GM18517 (cell line): ENCODE results near the gene RNF14.

Source experiments
- ATAC-seq: cut with Tn5 transposase; IDR thresholded peaks from one replicate; pipeline ENCODE4 v1.9.1; 2021; ENCODE audit warnings: mild to moderate bottlenecking, moderate library complexity; ENCODE audit not compliant: unreplicated experiment

Gene RNF14

GRCh38 chr5:141947316-141947715 is 21.6 kb upstream of the RNF14 start:
- ATAC-seq, result no peak

DNA sequence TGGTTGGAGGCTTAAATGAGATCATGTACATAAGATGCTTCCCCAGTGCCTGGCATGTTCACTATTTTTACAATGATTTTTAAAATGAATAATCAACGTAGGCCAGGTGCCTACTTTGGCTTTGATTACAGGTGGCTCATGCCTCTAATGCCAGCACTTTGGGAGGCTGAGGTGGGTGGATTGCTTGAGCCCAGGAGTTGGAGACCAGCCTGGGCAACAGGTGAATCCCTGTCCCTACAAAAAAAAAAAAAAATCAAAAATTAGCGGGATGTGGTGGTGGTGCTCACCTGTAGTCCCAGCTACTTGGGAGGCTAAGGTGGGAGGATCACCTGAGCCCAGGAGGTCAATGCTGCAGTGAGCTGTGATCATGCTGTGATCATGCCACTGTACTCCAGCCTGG is 20.1 kb upstream of the RNF14 start:
- ATAC-seq, result no peak

DNA sequence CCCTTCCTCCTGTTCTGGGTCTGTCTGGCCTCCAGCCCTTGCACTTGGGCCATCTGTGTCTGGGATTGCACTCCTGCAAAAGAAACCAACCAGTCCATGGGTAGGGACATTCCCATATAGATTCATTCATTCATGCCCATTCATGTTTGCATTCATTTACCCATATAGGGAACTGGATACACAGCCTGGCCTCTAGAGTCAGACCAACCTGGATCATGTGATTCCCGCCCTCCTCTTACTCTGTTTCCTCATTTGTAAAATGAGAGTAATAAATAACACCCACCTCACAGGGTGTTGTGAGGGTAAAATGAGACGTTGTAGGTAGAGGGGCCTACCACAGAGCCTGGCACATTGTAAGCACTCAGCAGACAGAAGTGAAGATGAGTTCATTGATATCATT is 19.4 kb upstream of the RNF14 start:
- no peak for ATAC-seq

- no peak for ATAC-seq
These were observed 18.5 kb upstream of the RNF14 start for GRCh38 chr5:141950207-141951005.

DNA sequence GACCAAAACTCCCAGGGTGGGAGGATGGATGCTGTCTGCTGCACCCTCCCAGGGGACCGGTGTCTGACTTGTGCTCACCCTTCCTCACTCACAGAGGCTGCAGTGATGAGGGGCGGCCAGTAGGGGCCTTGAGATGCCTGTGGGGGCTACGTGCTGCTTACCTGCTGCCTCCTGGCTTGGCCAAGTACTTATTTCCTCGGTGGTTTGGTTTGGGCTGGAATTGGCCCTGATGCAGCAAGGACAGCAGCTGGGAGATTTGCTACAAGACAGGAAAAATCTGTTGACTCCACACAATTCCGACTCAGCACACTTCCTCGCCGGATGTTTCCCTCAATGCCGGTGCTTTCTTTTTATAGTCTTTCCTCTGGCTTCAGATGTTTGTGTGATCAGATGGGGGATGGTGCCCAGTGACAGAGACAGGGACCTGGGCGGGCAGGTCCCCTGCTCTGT is 17.5 kb upstream of the RNF14 start:
- ATAC-seq, result peak; percentile 79

GRCh38 chr5:141952020-141952419 is 16.9 kb upstream of the RNF14 start:
- no peak for ATAC-seq

- ATAC-seq, result no peak
These were observed 14.7 kb upstream of the RNF14 start for GRCh38 chr5:141954194-141954593.

- no peak for ATAC-seq
These were observed 11.4 kb upstream of the RNF14 start for GRCh38 chr5:141957367-141957996.

DNA sequence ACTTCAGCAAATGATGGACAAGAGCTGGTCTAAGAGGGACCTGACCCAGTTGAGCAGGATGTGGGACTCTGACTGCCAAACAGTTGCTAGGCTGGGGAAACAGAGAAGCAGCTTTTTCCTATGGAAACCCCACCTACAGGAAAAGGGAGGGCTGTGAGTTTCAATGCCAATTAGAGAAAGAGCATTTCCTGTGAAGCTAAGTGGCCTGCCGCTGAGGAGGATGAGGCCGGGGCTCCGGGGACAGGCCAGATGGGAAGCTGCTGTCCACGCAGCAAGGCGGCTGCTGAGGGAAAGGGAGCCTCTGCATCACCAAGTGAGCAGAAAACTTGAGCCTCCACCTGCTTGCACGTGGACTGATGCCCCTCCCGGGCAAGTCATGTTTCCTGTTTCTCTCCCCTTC is 10.8 kb upstream of the RNF14 start, which contains the start of gene PCDH12:
Gene PCDH12, minus strand, starts transcription at position 90 of the 400 bp plus-strand sequence. CDS start 351 bp downstream, outside the sequence.
- no peak for ATAC-seq

DNA sequence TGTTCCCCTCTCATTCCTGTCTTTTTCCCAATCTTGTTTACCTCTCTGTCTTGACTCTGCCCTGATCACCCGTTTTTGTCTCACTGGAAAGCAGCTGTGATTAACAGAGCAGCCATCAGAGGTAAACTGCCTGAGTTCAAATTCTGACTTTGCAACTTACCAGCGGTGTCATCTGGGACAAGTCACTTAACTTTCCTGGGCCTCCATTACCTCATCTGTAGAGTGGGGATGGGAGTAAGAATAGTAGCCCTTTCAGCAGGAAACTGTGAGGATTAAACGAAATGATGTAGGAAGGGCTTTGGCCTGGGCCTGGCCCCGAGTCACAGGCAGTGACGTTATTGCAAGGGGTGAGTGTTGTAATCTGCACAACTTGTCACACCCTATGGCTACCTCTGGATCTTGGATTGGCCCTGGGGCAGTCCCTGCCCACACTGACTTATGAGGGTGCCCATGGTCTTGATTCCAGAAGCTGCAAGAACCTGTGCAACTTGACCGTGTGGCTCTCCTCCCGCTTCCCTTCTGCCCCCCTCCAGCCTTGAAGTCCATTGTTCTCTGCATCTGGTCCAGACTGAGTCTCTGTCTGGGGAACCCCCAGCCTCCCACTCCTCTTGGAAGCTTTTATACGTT is 10.2 kb upstream of the RNF14 start:
- no peak for ATAC-seq

DNA sequence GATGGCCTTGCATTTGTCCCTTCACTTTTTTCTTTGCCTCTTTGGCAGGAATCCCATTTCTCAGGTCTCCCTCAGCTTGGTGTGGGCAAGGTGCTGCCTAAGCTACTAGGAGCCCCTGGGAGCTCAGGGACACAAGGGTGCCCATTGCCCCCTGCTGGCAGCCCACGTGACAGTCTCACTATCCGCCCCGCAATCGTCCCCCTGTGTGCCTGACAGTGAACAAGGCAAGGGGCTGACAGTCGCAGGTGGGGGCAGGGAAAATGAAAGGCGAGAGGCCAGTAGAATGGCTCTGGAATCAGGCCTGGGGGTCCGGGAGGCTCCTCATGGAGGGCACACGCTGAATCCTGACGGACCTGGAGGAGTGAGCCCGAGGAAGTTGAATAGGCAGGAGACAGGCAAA is 8.9 kb upstream of the RNF14 start:
- no peak for ATAC-seq

DNA sequence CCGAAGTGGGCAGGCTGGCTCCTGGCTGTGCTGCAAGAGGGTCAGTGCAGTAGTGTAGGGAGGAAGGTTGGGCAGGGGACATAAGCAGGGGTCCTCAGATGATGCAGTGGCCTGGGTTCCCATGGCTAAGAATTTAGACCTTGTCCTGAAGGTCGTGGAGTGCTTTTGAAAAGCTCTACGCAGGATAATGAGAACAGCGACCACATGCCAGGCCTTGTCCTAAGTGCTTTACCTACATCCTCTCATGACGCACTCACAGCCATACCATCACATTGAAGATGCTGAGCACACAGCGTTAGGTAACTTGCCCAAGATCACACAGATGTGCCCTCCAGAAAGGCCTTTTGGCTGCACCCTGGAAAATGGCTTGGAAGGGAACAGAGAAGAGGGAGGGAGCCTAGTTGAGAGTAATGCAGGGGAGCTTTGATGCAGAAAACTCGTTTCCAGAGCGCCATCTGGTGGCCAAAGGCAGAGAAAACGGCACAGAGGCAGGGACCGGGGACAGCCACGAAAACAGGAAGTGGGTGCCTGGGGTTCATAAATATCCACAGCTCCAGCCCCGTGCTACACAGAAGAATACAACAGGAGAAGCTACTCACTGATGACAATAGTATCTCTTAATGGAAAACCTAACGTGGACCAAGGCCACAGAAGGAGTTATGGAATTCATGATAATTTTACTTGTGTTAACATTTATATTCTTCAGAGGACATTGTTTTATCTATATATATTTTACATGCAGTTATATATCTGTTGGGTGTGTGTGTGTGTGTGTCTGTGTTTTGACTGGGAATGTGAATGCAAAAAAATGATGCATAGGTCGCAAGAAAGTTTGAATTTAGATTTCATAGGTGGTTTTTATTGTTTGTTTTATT is 8.2 kb upstream of the RNF14 start:
- ATAC-seq, result peak; percentile 90

DNA sequence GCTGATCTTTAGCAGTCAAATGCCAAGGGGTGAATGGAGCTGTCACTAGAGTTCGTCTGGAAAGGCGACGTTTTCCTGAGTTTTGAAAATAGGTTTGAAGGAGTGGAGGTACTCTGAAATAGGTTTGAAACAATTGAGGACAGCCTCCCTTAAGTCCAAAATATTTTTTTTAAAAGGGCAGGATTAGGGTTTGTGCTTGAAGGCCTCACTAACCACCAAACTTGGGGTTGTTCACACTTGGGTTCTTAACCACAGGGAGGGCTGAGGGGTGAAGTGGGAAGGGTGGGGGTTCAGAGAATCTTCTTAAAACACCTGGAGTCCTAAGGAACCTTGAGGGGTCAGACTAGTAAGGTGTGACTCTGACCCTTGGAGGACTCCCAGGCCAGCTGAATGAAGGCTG is 7.4 kb upstream of the RNF14 start:
- ATAC-seq, result no peak

DNA sequence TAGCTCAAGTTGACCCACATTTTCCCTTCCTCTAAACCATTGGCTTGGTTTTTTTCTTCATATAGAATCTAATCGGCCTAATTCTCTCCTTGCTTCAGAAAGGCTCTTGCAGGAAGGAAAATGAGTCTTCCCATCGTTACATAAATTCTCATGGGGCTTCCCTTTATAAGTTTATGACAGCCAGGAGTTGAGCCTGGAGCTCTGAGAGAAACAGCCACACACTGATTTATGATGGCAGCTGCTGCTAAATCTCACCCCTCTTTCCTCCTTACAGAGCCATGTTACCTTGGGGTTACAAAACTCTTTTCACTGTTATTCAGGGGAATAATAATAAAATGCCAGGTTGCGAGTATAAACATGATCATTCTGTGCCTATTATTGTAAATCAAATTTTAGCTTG is 5.2 kb upstream of the RNF14 start:
- no peak for ATAC-seq

GRCh38 chr5:141965071-141965470 is 3.8 kb upstream of the RNF14 start:
- ATAC-seq, result no peak

DNA sequence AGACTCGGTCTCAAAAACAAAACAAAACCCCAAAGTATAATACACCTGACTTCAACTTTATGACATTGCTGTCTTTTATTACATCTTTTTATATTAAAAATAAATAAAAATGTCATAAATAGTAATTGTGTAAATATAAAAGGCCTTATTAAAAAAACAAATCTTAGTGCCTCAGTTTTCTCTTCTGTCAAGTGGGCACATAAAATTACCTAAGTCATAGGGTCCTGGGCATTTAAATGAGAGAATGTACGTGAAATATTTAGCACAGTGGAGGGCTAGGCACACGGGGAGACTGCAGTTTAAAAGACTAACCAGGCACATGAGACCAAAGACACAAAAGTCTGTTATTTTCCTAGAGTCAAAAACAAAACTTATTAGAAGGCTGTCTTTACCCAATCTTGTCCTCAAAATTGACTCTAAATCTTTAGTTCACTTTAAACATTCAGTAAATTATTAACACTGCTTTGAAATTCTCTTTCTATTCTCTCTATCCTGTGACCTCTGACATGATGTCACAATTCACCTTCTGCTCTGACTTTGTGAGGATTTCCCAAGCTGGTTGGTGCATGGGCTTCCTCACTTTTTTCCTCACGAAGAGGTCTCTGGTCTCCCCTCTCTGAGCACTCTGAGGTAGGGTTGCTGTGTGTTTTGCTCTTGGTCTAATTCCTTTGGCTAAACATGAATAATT is 2.5 kb upstream of the RNF14 start:
- no peak for ATAC-seq

- no peak for ATAC-seq
These were observed 2.0 kb upstream of the RNF14 start for GRCh38 chr5:141966963-141967333.

GRCh38 chr5:141969783-141970771 is 1.2 kb downstream of the RNF14 start:
- peak; percentile 66 for ATAC-seq

DNA sequence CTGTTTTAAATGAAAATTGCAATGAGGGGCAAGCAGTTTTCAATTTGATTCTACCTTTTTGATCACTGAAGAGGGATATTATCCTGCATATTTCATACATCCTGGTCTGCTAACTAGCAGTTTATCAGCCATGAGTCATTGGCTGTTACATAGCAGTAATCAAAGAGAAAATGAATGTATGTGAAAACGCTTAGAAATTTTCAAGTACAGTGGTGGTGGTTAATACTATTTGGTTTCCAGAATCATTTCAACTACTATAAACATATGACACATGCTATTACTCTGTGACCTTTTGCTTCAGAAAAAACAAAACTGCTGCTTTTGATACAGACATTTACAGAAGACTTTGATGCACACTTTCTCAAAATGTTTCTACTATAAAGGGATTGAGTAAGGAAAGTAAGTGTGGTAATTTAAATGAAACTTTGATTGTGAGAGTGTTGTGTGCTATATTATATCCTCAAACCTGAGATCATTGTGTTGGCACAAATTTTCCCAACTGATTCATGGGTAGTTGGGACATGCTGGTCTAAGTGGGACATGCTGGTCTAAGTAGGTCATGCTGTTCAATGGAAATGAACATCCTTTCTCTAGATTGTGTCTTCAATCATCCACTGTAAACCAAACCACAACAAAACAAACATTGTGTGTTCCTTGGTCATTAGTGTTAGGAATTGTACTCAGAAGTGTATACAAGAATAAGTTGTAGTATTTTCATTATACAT is 5.1 kb downstream of the RNF14 start:
- no peak for ATAC-seq
